ENCODE data around the gene CLEC7A.

CLEC7A gene

GRCh38 chr12:10136637-10137205, 6.7 kb upstream of the CLEC7A start:
- H3K4me1 ChIP-seq (ENCODE audit: insufficient read depth, low read length) = peaks cover 24% of the 10 kb centered on the region
- H3K9me3 ChIP-seq (ENCODE audit: insufficient read depth, low read depth, low read length) = no peaks in the 10 kb centered on the region
- no peaks in the 10 kb centered on the region for H3K36me3 ChIP-seq (ENCODE audit: insufficient read depth, low read length)
- no peak overlapping the region for H3K4me3 ChIP-seq (ENCODE audit: low read length)
- H3K9ac ChIP-seq (ENCODE audit: low read depth, low read length) = no peak overlapping the region
- no peak overlapping the region for H3K27ac ChIP-seq (ENCODE audit: low read depth, low read length)
- H3K27me3 ChIP-seq (ENCODE audit: insufficient read depth, low read length) = no peaks in the 10 kb centered on the region
- 94% methylated on average over 13 of the region's 13 CpGs for WGBS

DNA sequence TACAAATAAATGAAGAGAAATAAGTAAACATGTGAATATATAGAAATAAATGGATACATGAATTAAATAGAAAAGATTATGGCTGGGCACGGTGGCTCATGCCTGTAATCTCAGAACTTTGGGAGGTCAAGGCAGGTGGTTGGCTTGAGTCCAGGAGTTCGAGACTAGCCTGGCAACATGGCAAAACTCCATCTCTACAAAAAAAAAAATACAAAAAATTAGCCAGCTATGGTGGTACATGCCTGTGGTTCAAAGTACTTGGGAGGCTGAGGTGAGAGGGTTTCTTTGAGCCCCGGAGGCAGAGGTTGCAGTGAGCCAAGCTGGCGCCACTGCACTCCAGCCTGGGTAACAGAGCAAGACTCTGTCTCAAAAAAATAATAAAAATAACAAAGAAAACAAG, 5.1 kb upstream of the CLEC7A start:
- 91% methylated on average over 4 of the region's 4 CpGs for WGBS
- Histone ChIP-seq H3K27me3 (ENCODE audit: insufficient read depth, low read length) (no peaks in the 10 kb centered on the region), H3K4me1 (ENCODE audit: insufficient read depth, low read length) (peaks cover 40% of the 10 kb centered on the region), H3K9me3 (ENCODE audit: insufficient read depth, low read depth, low read length) (no peaks in the 10 kb centered on the region), H3K4me3 (ENCODE audit: low read length) (no peak overlapping the region), H3K36me3 (ENCODE audit: insufficient read depth, low read length) (no peaks in the 10 kb centered on the region), H3K9ac (ENCODE audit: low read depth, low read length) (no peak overlapping the region), H3K27ac (ENCODE audit: low read depth, low read length) (no peak overlapping the region)

DNA sequence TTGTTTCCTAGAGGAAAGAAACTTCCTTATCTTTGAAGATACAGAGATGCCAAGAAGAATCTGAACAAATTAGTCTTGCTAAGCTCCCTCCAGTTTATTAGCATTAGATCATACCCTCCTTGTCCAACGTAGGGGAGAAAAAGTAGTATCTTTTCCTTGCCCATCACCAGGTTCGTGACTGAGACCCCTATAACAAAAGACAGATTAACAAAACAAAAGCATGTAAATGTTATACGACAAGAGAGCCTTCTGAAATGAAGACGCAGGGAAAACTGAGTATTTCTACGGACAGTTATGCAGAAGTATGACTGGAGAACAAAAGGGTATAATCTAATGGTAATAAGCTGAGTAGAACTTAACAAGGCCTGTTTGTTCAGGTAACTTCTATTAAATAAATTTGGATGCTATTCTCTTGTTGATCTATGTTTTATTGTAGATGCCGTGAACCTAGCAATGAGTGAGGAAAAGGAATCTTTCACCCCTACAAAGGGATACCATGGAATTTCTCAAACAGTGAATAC, 2.9 kb upstream of the CLEC7A start:
- no peaks in the 10 kb centered on the region for H3K36me3 ChIP-seq (ENCODE audit: insufficient read depth, low read length)
- no peak overlapping the region for H3K9ac ChIP-seq (ENCODE audit: low read depth, low read length)
- no peak overlapping the region for H3K4me3 ChIP-seq (ENCODE audit: low read length)
- H3K27me3 ChIP-seq (ENCODE audit: insufficient read depth, low read length) = no peaks in the 10 kb centered on the region
- 10% methylated on average over 4 of the region's 6 CpGs for WGBS
- H3K9me3 ChIP-seq (ENCODE audit: insufficient read depth, low read depth, low read length) = no peaks in the 10 kb centered on the region
- H3K27ac ChIP-seq (ENCODE audit: low read depth, low read length) = peak overlapping the region; percentile 71; the same call in 1 of the 2 replicates
- peaks cover 51% of the 10 kb centered on the region for H3K4me1 ChIP-seq (ENCODE audit: insufficient read depth, low read length)

DNA sequence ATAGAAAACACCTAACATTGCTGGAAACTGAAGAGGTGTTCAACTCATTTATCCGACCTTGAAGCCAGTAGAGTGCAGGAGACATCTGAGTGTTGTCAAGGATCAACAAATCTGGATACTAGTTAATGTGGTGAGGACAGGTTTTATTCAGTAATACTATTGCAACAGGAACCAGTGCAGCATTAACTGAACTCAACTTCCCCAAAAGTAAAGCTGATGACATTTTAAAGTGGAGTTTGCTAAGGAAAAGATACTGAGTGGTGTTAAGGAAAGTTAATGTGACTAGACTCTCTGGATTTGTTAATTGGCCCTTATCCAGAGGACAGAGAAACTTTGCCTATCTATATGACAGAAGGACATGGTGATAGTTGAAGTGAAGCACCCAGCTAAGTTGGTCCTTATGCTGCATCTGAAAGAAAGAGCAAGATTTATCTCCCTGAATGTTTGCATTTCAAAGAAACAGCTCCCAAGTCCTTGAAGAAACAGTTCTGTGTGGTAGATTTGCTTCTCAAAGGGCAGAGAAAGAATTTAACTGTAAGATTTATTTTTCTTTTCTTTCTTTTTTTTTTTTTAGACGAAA, 1.2 kb upstream of the CLEC7A start:
- H3K27ac ChIP-seq (ENCODE audit: low read depth, low read length) = peak overlapping the region; percentile 71; the same call in 1 of the 2 replicates

DNA sequence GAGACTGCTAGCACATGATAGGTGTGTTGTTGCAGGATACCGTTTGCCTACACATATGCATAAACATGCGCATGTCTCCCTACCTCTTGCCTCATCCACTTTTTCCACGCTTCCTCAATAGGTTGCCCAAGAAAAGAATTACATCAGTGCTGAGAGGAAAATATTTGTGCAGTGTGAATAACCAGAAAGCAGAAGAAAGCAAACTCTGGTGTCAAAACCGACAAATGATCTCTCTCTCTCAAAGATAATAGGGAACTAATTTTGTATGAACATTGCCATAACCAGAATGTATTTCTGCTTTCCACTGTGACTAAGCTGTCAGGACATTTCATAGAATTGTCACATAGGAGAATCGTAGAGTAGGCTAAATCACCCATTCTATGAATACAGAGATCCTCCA, 1.3 kb downstream of the CLEC7A start:
- Histone ChIP-seq H3K4me1 (ENCODE audit: insufficient read depth, low read length) (peaks cover 44% of the 10 kb centered on the region), H3K27me3 (ENCODE audit: insufficient read depth, low read length) (no peaks in the 10 kb centered on the region)
- 78% methylated on average over 4 of the region's 5 CpGs for WGBS

More for the DNA sequence above, 1.2 kb upstream of the CLEC7A start:
- H3K27me3 ChIP-seq (ENCODE audit: insufficient read depth, low read length) = no peaks in the 10 kb centered on the region
- no peak overlapping the region for H3K9ac ChIP-seq (ENCODE audit: low read depth, low read length)
- WGBS = 25% methylated on average over 2 of the region's 2 CpGs
- no peaks in the 10 kb centered on the region for H3K36me3 ChIP-seq (ENCODE audit: insufficient read depth, low read length)
- no peaks in the 10 kb centered on the region for H3K9me3 ChIP-seq (ENCODE audit: insufficient read depth, low read depth, low read length)
- H3K4me1 ChIP-seq (ENCODE audit: insufficient read depth, low read length) = peaks cover 51% of the 10 kb centered on the region
- H3K4me3 ChIP-seq (ENCODE audit: low read length) = no peak overlapping the region

DNA sequence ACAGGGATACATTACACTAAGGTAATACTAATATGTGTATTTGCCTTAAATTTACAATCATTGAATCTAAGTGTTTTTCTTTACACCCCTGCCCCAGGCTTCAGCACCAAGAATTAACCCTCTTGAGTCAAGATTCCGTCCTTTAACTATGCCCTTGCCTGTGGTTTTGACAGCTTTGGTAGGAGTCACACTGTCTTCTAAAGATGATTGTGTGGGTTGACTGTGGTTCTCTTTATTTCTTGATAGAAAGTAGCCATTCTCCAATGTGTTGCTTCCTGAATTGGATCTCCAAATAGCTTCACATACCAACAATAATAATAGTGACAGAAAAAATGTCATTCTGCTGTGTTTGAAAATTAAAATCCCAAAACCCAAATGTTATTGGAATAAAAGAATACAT, 3.6 kb downstream of the CLEC7A start:
- peaks cover 24% of the 10 kb centered on the region for H3K4me1 ChIP-seq (ENCODE audit: insufficient read depth, low read length)

More for the DNA sequence above, 1.3 kb downstream of the CLEC7A start:
- Histone ChIP-seq H3K27ac (ENCODE audit: low read depth, low read length) (no peak overlapping the region), H3K36me3 (ENCODE audit: insufficient read depth, low read length) (no peaks in the 10 kb centered on the region), H3K4me3 (ENCODE audit: low read length) (no peak overlapping the region), H3K9ac (ENCODE audit: low read depth, low read length) (no peak overlapping the region), H3K9me3 (ENCODE audit: insufficient read depth, low read depth, low read length) (no peaks in the 10 kb centered on the region)

GRCh38 chr12:10122689-10123088, 7.3 kb downstream of the CLEC7A start:
- 86% methylated on average over 4 of the region's 4 CpGs for WGBS

More for the DNA sequence above, 3.6 kb downstream of the CLEC7A start:
- Histone ChIP-seq H3K27ac (ENCODE audit: low read depth, low read length) (no peak overlapping the region), H3K9ac (ENCODE audit: low read depth, low read length) (no peak overlapping the region), H3K9me3 (ENCODE audit: insufficient read depth, low read depth, low read length) (no peaks in the 10 kb centered on the region), H3K36me3 (ENCODE audit: insufficient read depth, low read length) (no peaks in the 10 kb centered on the region), H3K4me3 (ENCODE audit: low read length) (no peak overlapping the region), H3K27me3 (ENCODE audit: insufficient read depth, low read length) (no peaks in the 10 kb centered on the region)
- WGBS = 95% methylated on average over 1 of the region's 1 CpG

DNA sequence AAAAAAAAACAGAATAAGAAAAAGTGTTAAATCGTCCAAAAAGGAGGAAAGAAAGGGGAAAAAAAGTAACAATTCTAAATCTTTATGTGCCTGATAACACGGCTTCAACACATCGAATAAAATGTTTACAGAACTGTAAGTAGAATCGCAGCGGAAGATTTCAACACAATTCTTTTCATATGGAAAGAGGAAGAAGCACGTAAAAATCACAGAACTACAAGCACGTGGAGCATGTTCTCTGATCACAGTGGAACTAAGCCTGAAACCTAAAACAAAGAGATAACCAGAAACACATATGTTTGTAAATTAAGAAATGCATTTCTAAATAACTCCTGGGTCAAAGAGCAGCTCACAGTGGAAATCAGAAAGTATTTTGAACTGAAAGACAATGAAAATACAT, 8.7 kb downstream of the CLEC7A start:
- WGBS = 88% methylated on average over 7 of the region's 7 CpGs
- H3K36me3 ChIP-seq (ENCODE audit: insufficient read depth, low read length) = no peaks in the 10 kb centered on the region
- H3K27ac ChIP-seq (ENCODE audit: low read depth, low read length) = no peak overlapping the region
- H3K27me3 ChIP-seq (ENCODE audit: insufficient read depth, low read length) = no peaks in the 10 kb centered on the region
- H3K4me3 ChIP-seq (ENCODE audit: low read length) = no peak overlapping the region
- H3K4me1 ChIP-seq (ENCODE audit: insufficient read depth, low read length) = no peaks in the 10 kb centered on the region
- no peaks in the 10 kb centered on the region for H3K9me3 ChIP-seq (ENCODE audit: insufficient read depth, low read depth, low read length)
- H3K9ac ChIP-seq (ENCODE audit: low read depth, low read length) = no peak overlapping the region

More at GRCh38 chr12:10122689-10123088, 7.3 kb downstream of the CLEC7A start:
- Histone ChIP-seq H3K36me3 (ENCODE audit: insufficient read depth, low read length) (no peaks in the 10 kb centered on the region), H3K9me3 (ENCODE audit: insufficient read depth, low read depth, low read length) (no peaks in the 10 kb centered on the region), H3K4me1 (ENCODE audit: insufficient read depth, low read length) (no peaks in the 10 kb centered on the region), H3K9ac (ENCODE audit: low read depth, low read length) (no peak overlapping the region), H3K4me3 (ENCODE audit: low read length) (no peak overlapping the region), H3K27ac (ENCODE audit: low read depth, low read length) (no peak overlapping the region), H3K27me3 (ENCODE audit: insufficient read depth, low read length) (no peaks in the 10 kb centered on the region)

- no peak overlapping the region for H3K9ac ChIP-seq (ENCODE audit: low read depth, low read length)
- no peak overlapping the region for H3K4me3 ChIP-seq (ENCODE audit: low read length)
- WGBS = 95% methylated on average over 2 of the region's 3 CpGs
- H3K9me3 ChIP-seq (ENCODE audit: insufficient read depth, low read depth, low read length) = no peaks in the 10 kb centered on the region
- H3K27ac ChIP-seq (ENCODE audit: low read depth, low read length) = no peak overlapping the region
- H3K4me1 ChIP-seq (ENCODE audit: insufficient read depth, low read length) = no peaks in the 10 kb centered on the region
- H3K27me3 ChIP-seq (ENCODE audit: insufficient read depth, low read length) = no peaks in the 10 kb centered on the region
- no peaks in the 10 kb centered on the region for H3K36me3 ChIP-seq (ENCODE audit: insufficient read depth, low read length)
These were observed 10.9 kb downstream of the CLEC7A start for GRCh38 chr12:10119066-10119465.

- Histone ChIP-seq H3K9me3 (ENCODE audit: insufficient read depth, low read depth, low read length) (no peaks in the 10 kb centered on the region), H3K27ac (ENCODE audit: low read depth, low read length) (no peak overlapping the region), H3K4me1 (ENCODE audit: insufficient read depth, low read length) (no peaks in the 10 kb centered on the region), H3K27me3 (ENCODE audit: insufficient read depth, low read length) (no peaks in the 10 kb centered on the region), H3K4me3 (ENCODE audit: low read length) (no peak overlapping the region), H3K9ac (ENCODE audit: low read depth, low read length) (no peak overlapping the region), H3K36me3 (ENCODE audit: insufficient read depth, low read length) (no peaks in the 10 kb centered on the region)
- 96% methylated on average over 7 of the region's 7 CpGs for WGBS
These were observed 14.1 kb downstream of the CLEC7A start for GRCh38 chr12:10115890-10116289.

GRCh38 chr12:10115311-10115710, 14.7 kb downstream of the CLEC7A start:
- no peaks in the 10 kb centered on the region for H3K36me3 ChIP-seq (ENCODE audit: insufficient read depth, low read length)
- H3K9ac ChIP-seq (ENCODE audit: low read depth, low read length) = no peak overlapping the region
- H3K4me1 ChIP-seq (ENCODE audit: insufficient read depth, low read length) = no peaks in the 10 kb centered on the region
- WGBS = 93% methylated on average over 15 of the region's 15 CpGs
- H3K27me3 ChIP-seq (ENCODE audit: insufficient read depth, low read length) = no peaks in the 10 kb centered on the region
- no peak overlapping the region for H3K4me3 ChIP-seq (ENCODE audit: low read length)
- H3K27ac ChIP-seq (ENCODE audit: low read depth, low read length) = no peak overlapping the region
- H3K9me3 ChIP-seq (ENCODE audit: insufficient read depth, low read depth, low read length) = no peaks in the 10 kb centered on the region

Data from HUES64 (cell line).